Head of caudate nucleus (tissue), 42 donors: Measurements from ENCODE around the gene PLA2G6.

Experiments used
- DNase-seq, 42 donors: peaks; one replicate each; pipeline versions ENCODE4 v3.0.0 to v3.0.0-alpha.2; 2020 to 2021; ENCODE audit warnings: mixed read lengths in 7 of 42
- intact Hi-C: fragments of 100-400 bp; cut with DNase I; formaldehyde crosslinking; loops from one replicate; pipeline ENCODE4 v1.15.0; 2022

PLA2G6 gene

GRCh38 chr22:38215156-38216038 is 33.8 kb upstream of the PLA2G6 start:
- intact Hi-C loops: no loop called here

GRCh38 chr22:38214302-38215056 is 32.8 kb upstream of the PLA2G6 start:
- DNase-seq: peak in 41 of 42 donors; percentile 33 to 83 (median 61)
- intact Hi-C loops: no loop called here

More at GRCh38 chr22:38215156-38216038, 33.8 kb upstream of the PLA2G6 start:
- no peak for DNase-seq

- intact Hi-C loops: no loop called here
- DNase-seq: no peak
These were observed 32.3 kb upstream of the PLA2G6 start for GRCh38 chr22:38213990-38214301.

- intact Hi-C loops: no loop called here
These were observed 31.8 kb upstream of the PLA2G6 start for GRCh38 chr22:38213319-38213989.

GRCh38 chr22:38212442-38212841 is 30.8 kb upstream of the PLA2G6 start:
- DNase-seq: no peak
- intact Hi-C loops: no loop called here

More at GRCh38 chr22:38213319-38213989, 31.8 kb upstream of the PLA2G6 start:
- DNase-seq: no peak

GRCh38 chr22:38211556-38211955 is 29.9 kb upstream of the PLA2G6 start:
- intact Hi-C loops: no loop called here
- no peak for DNase-seq

GRCh38 chr22:38208551-38208968 is 26.9 kb upstream of the PLA2G6 start:
- intact Hi-C loops: no loop called here

GRCh38 chr22:38207898-38208432 is 26.3 kb upstream of the PLA2G6 start:
- no peak for DNase-seq
- intact Hi-C loops: no loop called here

More at GRCh38 chr22:38208551-38208968, 26.9 kb upstream of the PLA2G6 start:
- no peak for DNase-seq

- peak in 23 of 42 donors; percentile 22 to 79 (median 53) for DNase-seq
- intact Hi-C loops: no loop called here
These were observed 23.9 kb upstream of the PLA2G6 start for GRCh38 chr22:38205261-38206128.

GRCh38 chr22:38204784-38205183 is 23.2 kb upstream of the PLA2G6 start:
- intact Hi-C loops: no loop called here
- no peak for DNase-seq

GRCh38 chr22:38203855-38204514 is 22.4 kb upstream of the PLA2G6 start:
- intact Hi-C loops: no loop called here
- no peak for DNase-seq

- no peak for DNase-seq
- intact Hi-C loops: no loop called here
These were observed 21.6 kb upstream of the PLA2G6 start for GRCh38 chr22:38203090-38203810.

GRCh38 chr22:38202437-38203089 is 20.9 kb upstream of the PLA2G6 start:
- DNase-seq: peak in 38 of 42 donors; percentile 10 to 83 (median 54)
- intact Hi-C loops: no loop called here

GRCh38 chr22:38201711-38202436 is 20.2 kb upstream of the PLA2G6 start, which contains the start of gene MAFF:
Gene MAFF (plus strand): TSS chr22:38201994. CDS start chr22:38213854, 11,860 bp downstream.
- peak; percentile 81 to 97 (median 92) for DNase-seq
- intact Hi-C loops: no loop called here

- intact Hi-C loops: no loop called here
- DNase-seq: peak in 3 of 42 donors; percentile 25 to 41 (median 29)
These were observed 19.7 kb upstream of the PLA2G6 start for GRCh38 chr22:38201371-38201710.
